Loucy (cell line): Measurements from ENCODE around the gene STK32C.

Experiments used
- EZH2phosphoT487 ChIP-seq: fragments of 200-600 bp; IDR thresholded peaks from 2 replicates; pipeline ENCODE4 v1.6.1; 2018; ENCODE audit warnings: antibody characterized with exemption, mild to moderate bottlenecking, moderate library complexity, borderline replicate concordance
- TF ChIP-seq, protein P1 (sequence below): fragments of 200-600 bp; sonication (generic); conservative IDR thresholded peaks from 2 replicates; pipeline ENCODE4 v1.5.1; 2014; ENCODE audit warnings: mild to moderate bottlenecking, antibody characterized with exemption, low read length

DNA sequence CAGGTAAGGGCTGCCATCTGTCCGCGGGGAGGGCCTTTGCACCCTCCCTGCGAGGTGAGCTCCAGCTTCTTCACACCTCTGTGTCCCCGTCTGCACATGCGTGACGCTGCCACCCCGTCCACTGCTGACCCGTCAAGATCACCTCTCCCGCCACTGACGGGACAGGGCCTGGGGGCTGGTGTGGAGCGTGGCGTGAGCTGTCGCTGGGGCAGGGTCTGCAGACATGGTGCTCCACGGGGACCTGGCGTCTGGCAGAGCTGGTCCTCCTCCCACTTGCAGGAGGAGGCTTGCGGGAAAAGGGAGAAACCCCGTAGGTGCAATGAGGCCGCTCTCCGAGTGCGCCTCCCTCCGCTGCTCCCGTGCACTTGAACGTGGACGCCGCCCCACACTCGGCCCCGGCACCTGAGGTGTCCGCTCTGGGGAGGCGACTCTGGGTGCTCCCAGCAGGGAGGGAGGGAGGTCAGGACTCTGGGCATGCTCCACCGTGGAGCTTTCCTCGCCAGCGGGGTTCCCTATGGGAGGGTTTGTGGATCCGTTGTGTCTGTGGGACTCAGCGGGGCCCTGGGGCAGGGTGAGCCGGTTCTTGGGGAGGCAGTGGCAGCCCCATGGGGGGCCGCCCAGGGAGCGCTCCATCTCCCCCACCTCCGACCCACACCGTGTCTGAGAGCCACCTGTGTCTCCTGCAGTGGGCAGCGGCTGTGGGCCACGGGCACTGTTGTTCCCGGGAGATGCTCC lies 138.6 kb downstream of the STK32C start:
- TF ChIP-seq, protein P1, sequence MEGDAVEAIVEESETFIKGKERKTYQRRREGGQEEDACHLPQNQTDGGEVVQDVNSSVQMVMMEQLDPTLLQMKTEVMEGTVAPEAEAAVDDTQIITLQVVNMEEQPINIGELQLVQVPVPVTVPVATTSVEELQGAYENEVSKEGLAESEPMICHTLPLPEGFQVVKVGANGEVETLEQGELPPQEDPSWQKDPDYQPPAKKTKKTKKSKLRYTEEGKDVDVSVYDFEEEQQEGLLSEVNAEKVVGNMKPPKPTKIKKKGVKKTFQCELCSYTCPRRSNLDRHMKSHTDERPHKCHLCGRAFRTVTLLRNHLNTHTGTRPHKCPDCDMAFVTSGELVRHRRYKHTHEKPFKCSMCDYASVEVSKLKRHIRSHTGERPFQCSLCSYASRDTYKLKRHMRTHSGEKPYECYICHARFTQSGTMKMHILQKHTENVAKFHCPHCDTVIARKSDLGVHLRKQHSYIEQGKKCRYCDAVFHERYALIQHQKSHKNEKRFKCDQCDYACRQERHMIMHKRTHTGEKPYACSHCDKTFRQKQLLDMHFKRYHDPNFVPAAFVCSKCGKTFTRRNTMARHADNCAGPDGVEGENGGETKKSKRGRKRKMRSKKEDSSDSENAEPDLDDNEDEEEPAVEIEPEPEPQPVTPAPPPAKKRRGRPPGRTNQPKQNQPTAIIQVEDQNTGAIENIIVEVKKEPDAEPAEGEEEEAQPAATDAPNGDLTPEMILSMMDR: no peak
- TF ChIP-seq EZH2phosphoT487: no peak
